Small intestine (tissue), 7 donors: ENCODE results near the gene SERPINB3. TPM values are rescaled to one million over a fixed set of nuclear protein-coding genes. Genes with fewer than 3 reads are reported as not detected.
"Not testable (repeated sequence)": the region's sequence is repeated elsewhere in the genome, so short reads cannot be mapped to it uniquely, and the experiment has no call there.

Source experiments
- DNase-seq, 2 donors: peaks; one replicate each; pipeline versions ENCODE4 v3.0.0 to v3.0.0-alpha.2; 2013
- FAIRE-seq: peaks from 2 replicates; lab custom pipeline; 2012; peaks lifted over from hg19 to GRCh38; lab: Jason Lieb, UNC
- H3K27ac ChIP-seq, 3 donors: one replicate each; pipeline ENCODE4 v1.5.1; 2013; ENCODE audit warnings: low read length in 2 of 3, mild to moderate bottlenecking in 2 of 3, control low read depth in 1 of 3, inconsistent platforms in 1 of 3, low read depth in 1 of 3, moderate library complexity in 1 of 3
- H3K27me3 ChIP-seq, 3 donors: one replicate each; pipeline ENCODE4 v1.6.1; 2013; ENCODE audit warnings: low read length in 3 of 3, inconsistent platforms in 1 of 3; ENCODE audit not compliant: control insufficient read depth in 3 of 3, insufficient read depth in 3 of 3
- H3K36me3 ChIP-seq, 3 donors: one replicate each; pipeline ENCODE4 v1.6.1; 2013; ENCODE audit warnings: low read length in 3 of 3, inconsistent platforms in 1 of 3, low read depth in 1 of 3, mild to moderate bottlenecking in 1 of 3, moderate library complexity in 1 of 3; ENCODE audit not compliant: control insufficient read depth in 3 of 3, insufficient read depth in 2 of 3
- H3K4me1 ChIP-seq, 3 donors: one replicate each; pipeline ENCODE4 v1.6.1; 2013; ENCODE audit warnings: low read length in 2 of 3, inconsistent platforms in 1 of 3, low read depth in 1 of 3, mild to moderate bottlenecking in 1 of 3, moderate library complexity in 1 of 3; ENCODE audit not compliant: control insufficient read depth in 3 of 3, insufficient read depth in 2 of 3
- H3K4me3 ChIP-seq, 3 donors: one replicate each; pipeline ENCODE4 v1.5.1; 2013; ENCODE audit warnings: low read length in 3 of 3, control low read depth in 1 of 3, inconsistent platforms in 1 of 3, low read depth in 1 of 3, mild to moderate bottlenecking in 1 of 3, moderate library complexity in 1 of 3
- H3K9me3 ChIP-seq, 2 donors: one replicate each; pipeline ENCODE4 v1.6.1; 2013; ENCODE audit warnings: low read depth in 1 of 2, low read length in 1 of 2; ENCODE audit not compliant: control insufficient read depth in 2 of 2, insufficient read depth in 1 of 2
- WGBS, 3 donors: extraction: QIAGEN DNeasy Blood & Tissue Kit; methylation state at CpG; one replicate each; pipeline ENCODE4 v1.1.7; 2013; 5-methylcytosine and 5-hydroxymethylcytosine counted together
- polyA plus RNA-seq, 4 donors: library from polyadenylated mRNA; stranded (reverse) in 3 of 4; unstranded in 1 of 4; fragments of 200-250 nt in 3 of 4; fragments of 120-200 nt in 1 of 4; gene quantifications; one replicate each; pipeline versions ENCODE4 v1.2.1 to v1.2.3, GENCODE V29; 2013
- donor health status: healthy with polysubstance abuse.
- donor health status: control.
- donor health status: control.
- donor health status: Bipolar disorder and iron deficiency.
- donor health status: healthy.

SERPINB3 gene
- polyA plus RNA-seq, 4 donors, result 0.06 to 0.81 TPM; not detected in 2

- H3K4me1 ChIP-seq, result peaks cover 0 to 5% (median 0%) of the 10 kb centered on the region in 3 donors
- H3K27ac ChIP-seq, result no peak overlapping the region
- WGBS, 3 donors, result 16 to 28% (median 18%) methylated on average over 5 of the region's 5 CpGs
- DNase-seq (peak; percentile 5 to 46), FAIRE-seq (no peak)
- H3K4me3 ChIP-seq, result no peak overlapping the region
- H3K36me3 ChIP-seq, result no peaks in the 10 kb centered on the region
- no peaks in the 10 kb centered on the region for H3K27me3 ChIP-seq
- no peaks in the 10 kb centered on the region for H3K9me3 ChIP-seq
Observed at GRCh38 chr18:63676526-63677323, 15.0 kb upstream of the SERPINB3 start.

GRCh38 chr18:63664571-63664970, 2.9 kb upstream of the SERPINB3 start:
- FAIRE-seq, result no peak
- H3K9me3 ChIP-seq, result peaks cover 0 to 5% of the 10 kb centered on the region in 2 donors

GRCh38 chr18:63658920-63659319, 2.8 kb downstream of the SERPINB3 start:
- H3K27ac ChIP-seq, H3K36me3 ChIP-seq, FAIRE-seq, H3K9me3 ChIP-seq, H3K4me3 ChIP-seq, H3K27me3 ChIP-seq, DNase-seq, H3K4me1 ChIP-seq: not testable (repeated sequence)
- 85 to 97% (median 87%) methylated on average over 4 of the region's 4 CpGs for WGBS, 3 donors

More at GRCh38 chr18:63664571-63664970, 2.9 kb upstream of the SERPINB3 start:
- Histone ChIP-seq H3K27me3 (no peaks in the 10 kb centered on the region), H3K27ac (no peak overlapping the region), H3K36me3 (no peaks in the 10 kb centered on the region), H3K4me1 (no peaks in the 10 kb centered on the region), H3K4me3 (no peak overlapping the region)
- DNase-seq, result no peak
- 80 to 90% (median 82%) methylated on average over 1 of the region's 1 CpG for WGBS, 3 donors

- not testable (repeated sequence) for H3K27me3 ChIP-seq, DNase-seq, H3K9me3 ChIP-seq, H3K4me3 ChIP-seq, H3K4me1 ChIP-seq, H3K27ac ChIP-seq, FAIRE-seq, H3K36me3 ChIP-seq
- WGBS, 3 donors, result 54 to 75% (median 75%) methylated on average over 3 of the region's 3 CpGs
Observed at GRCh38 chr18:63650271-63650670, 11.4 kb downstream of the SERPINB3 start.

- H3K4me1 ChIP-seq, result no peaks in the 10 kb centered on the region
- H3K4me3 ChIP-seq, result no peak overlapping the region
- no peaks in the 10 kb centered on the region for H3K36me3 ChIP-seq
- H3K27me3 ChIP-seq, result no peaks in the 10 kb centered on the region
- no peaks in the 10 kb centered on the region for H3K9me3 ChIP-seq
- no peak for DNase-seq
- 65 to 70% (median 68%) methylated on average over 7 of the region's 7 CpGs for WGBS, 3 donors
- H3K27ac ChIP-seq, result no peak overlapping the region
- no peak for FAIRE-seq
Observed at GRCh38 chr18:63648241-63648640, 13.5 kb downstream of the SERPINB3 start.

GRCh38 chr18:63646936-63647335, 14.8 kb downstream of the SERPINB3 start:
- DNase-seq (no peak), FAIRE-seq (no peak)
- no peak overlapping the region for H3K27ac ChIP-seq
- no peak overlapping the region for H3K4me3 ChIP-seq
- no peaks in the 10 kb centered on the region for H3K36me3 ChIP-seq
- no peaks in the 10 kb centered on the region for H3K9me3 ChIP-seq
- H3K4me1 ChIP-seq, result no peaks in the 10 kb centered on the region
- no peaks in the 10 kb centered on the region for H3K27me3 ChIP-seq

GRCh38 chr18:63644694-63645093, 17.0 kb downstream of the SERPINB3 start:
- H3K4me1 ChIP-seq, H3K27me3 ChIP-seq, FAIRE-seq, H3K9me3 ChIP-seq, H3K27ac ChIP-seq, DNase-seq, H3K36me3 ChIP-seq, H3K4me3 ChIP-seq: not testable (repeated sequence)
- WGBS, 3 donors, result 50 to 95% (median 88%) methylated on average over 1 of the region's 1 CpG

GRCh38 chr18:63644142-63644541, 17.6 kb downstream of the SERPINB3 start, which contains the start of gene SERPINB4:
TSS of gene SERPINB4 (minus strand) at chr18:63644256. CDS start at chr18:63643577, 679 bp downstream.
- FAIRE-seq, H3K27me3 ChIP-seq, H3K4me3 ChIP-seq, H3K9me3 ChIP-seq, H3K27ac ChIP-seq, DNase-seq, H3K4me1 ChIP-seq, H3K36me3 ChIP-seq: not testable (repeated sequence)
- 91 to 100% (median 93%) methylated on average over 1 of the region's 2 CpGs for WGBS, 3 donors
